ENCODE results near the gene TAS1R3. TPM values are rescaled to one million over a fixed set of nuclear protein-coding genes. Genes with fewer than 3 reads are reported as not detected.

Gene TAS1R3
- total RNA-seq, 3 donors from 2014 or later = 0.57 to 1.1 (median 0.96) TPM

DNA sequence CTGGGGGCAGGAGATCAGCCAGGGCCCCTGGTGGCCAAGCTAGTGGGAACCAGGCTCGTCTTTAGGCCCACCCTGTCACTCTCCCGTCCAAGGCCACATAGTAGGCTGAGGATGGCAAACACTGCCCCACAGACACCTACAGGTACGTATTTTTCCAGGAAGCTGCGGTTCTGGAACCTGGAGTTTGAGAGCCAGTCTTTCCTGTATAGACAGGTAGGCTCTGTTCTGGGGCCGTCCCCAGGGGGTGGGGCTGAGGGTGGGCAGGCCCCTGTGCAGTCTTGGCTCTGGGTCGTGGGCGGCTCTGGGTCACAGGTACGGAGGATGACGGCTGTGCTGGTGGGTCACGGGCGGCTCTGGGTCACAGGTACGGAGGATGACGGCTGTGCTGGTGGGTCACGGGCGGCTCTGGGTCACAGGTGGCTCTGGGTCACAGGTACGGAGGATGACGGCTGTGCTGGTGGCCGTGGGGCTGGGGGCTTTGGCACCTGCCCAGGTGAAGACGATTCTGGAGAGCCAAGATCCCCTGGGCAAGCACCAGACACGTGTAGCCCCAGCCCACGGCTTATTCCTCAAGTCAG, 20.5 kb upstream of the TAS1R3 start:
- ATAC-seq (no peak), DNase-seq (no peak)
- intact Hi-C loops (cut with DNase I, micrococcal nuclease) = no loop called here
- Histone ChIP-seq H3K9me3 (no peaks in the 10 kb centered on the region), H3K4me1 (ENCODE audit: low read depth) (peaks cover 28% of the 10 kb centered on the region), H3K4me3 (no peak overlapping the region), H3K36me3 (ENCODE audit: low read depth) (peaks cover 10% of the 10 kb centered on the region)
- TF ChIP-seq, protein P1, sequence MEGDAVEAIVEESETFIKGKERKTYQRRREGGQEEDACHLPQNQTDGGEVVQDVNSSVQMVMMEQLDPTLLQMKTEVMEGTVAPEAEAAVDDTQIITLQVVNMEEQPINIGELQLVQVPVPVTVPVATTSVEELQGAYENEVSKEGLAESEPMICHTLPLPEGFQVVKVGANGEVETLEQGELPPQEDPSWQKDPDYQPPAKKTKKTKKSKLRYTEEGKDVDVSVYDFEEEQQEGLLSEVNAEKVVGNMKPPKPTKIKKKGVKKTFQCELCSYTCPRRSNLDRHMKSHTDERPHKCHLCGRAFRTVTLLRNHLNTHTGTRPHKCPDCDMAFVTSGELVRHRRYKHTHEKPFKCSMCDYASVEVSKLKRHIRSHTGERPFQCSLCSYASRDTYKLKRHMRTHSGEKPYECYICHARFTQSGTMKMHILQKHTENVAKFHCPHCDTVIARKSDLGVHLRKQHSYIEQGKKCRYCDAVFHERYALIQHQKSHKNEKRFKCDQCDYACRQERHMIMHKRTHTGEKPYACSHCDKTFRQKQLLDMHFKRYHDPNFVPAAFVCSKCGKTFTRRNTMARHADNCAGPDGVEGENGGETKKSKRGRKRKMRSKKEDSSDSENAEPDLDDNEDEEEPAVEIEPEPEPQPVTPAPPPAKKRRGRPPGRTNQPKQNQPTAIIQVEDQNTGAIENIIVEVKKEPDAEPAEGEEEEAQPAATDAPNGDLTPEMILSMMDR (IDR thresholded peaks at IDR 0.05) = no peak

DNA sequence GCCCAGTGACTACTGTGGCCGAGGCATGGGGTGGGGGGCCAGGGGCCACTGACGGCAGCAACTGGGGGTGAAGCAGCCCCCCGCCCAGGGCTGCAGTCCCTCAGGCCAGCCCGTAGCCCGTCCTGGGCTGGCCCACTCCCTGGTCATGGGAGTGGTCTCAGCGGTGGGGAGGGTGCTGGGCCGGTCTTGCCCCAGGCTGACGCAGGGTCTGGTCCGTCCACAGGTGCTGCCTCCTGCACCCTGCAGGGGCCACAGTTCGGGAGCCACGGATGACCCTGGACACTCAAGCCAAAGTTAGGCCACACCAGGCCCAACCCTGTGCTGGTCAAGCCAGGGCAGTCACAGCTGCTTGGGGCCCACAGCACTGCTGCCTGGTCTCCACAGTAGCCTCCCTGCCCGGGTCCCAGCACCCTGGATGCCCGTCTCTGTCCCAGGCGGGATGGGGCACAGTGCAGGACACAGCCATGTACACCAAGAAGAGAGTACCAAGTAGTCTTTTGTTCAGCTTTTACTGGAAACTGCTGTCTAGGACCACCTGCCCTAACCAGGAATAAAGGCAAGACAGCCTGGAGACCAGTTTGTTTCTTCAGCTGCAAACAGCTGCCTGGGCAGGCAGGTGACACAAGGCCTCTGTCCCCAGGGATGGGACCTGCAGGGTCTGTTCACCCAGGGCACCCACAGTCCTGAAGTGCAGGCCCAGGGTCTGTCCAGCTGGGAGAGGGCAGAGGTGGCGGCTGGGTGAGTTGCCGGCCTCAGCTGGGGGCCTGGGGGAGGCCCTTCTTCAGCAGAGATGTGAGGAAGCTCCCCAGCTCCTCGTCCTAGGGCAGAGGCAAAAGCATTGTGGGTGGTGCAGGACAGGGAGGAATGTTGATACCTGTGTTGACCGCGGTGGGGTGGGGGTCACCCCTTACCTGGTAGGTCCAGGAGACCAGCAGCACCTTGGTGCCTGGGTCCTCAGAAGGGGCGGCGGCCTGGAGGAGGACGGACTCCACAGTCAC, 19.7 kb upstream of the TAS1R3 start:
- DNase-seq (no peak), ATAC-seq (no peak)
- intact Hi-C loops (cut with DNase I, micrococcal nuclease) = no loop called here
- H3K9me3 ChIP-seq = no peaks in the 10 kb centered on the region
- TF ChIP-seq, protein P1 (IDR thresholded peaks at IDR 0.05) = no peak
- H3K36me3 ChIP-seq (ENCODE audit: low read depth) = peaks cover 10% of the 10 kb centered on the region
- H3K4me1 ChIP-seq (ENCODE audit: low read depth) = peaks cover 19% of the 10 kb centered on the region
- no peak overlapping the region for H3K4me3 ChIP-seq

DNA sequence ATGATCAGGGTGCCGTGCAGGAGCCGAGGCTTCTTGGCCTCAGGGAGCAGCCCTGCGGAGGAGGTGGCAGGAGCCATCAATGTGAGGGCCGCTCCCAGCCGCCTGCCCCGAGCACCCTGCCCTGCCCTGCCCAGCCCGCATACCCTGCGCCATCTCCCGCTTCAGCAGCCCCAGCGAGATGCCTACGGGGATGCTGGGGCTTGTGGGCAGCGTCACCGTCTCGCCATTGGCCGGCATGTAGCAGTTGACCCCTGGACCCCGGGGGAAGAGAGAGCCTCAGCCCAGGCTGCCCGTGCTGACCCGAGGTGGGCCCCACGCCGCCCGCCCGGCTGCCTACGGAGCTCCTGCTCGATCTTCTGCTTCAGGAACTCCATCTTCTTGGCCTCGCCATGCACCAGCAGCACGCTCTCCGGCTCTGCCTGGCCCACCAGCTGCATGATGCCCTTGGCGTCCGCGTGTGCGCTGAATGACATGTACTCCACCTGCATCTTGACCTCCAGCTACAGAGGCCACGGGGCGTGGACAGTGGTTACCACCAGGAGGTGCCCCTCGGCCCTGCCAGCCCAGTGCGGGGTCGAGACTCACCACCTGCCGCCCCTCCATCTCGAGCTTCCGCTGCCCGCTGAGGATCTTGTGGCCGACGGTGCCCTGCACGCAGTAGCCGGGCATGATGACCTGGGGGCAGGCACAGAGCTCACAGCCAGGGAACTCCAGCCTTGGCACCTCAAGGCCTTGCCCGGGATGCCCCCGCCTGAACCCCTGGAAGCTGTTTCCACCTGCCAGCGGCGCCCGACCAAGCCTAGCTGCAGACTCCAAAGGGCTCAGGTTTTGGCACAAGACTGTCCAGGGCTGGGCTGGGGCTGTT, 18.4 kb upstream of the TAS1R3 start:
- H3K4me1 ChIP-seq (ENCODE audit: low read depth) = peaks cover 11% of the 10 kb centered on the region
- no peaks in the 10 kb centered on the region for H3K9me3 ChIP-seq
- ATAC-seq = no peak
- TF ChIP-seq, protein P1 (IDR thresholded peaks at IDR 0.05) = no peak
- peaks cover 10% of the 10 kb centered on the region for H3K36me3 ChIP-seq (ENCODE audit: low read depth)
- no peak overlapping the region for H3K4me3 ChIP-seq
- DNase-seq = no peak
- intact Hi-C loops (cut with DNase I, micrococcal nuclease) = no loop called here

DNA sequence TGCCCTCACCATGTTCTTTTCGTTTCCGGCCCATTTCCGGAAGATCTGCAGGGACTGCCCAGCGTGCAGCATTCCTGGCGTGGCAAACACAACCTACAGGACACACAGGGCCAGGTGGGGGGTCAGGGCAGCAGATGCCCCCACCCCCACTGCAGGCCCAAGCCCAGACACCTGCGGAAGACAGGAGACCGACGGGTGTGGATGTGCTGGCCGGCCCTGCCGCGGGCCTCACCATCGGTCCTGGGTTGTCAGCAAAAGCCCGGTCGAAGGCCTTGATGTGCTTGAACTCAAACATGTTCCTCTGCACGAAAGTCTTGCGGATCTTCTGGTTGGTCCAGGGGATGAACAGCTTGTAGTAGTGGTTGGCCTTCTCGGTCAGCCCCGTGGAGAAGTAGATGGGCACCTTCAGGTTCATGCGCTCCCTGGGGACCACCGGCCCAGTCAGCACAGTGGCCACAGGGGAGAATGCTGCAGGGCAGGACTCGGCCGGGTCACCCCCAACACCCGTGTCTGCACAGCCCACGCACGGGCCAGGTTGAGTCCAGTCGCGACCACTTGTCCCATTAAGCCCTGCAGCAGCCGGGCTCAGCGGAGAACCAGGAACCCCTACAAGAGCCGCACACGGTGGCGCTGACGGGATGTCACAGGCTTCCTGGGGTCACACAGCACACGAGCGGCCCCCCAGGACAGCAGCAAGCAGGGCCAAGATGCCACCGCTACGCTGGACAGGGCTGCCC, 17.4 kb upstream of the TAS1R3 start:
- no peak for ATAC-seq
- peaks cover 10% of the 10 kb centered on the region for H3K36me3 ChIP-seq (ENCODE audit: low read depth)
- DNase-seq = no peak
- TF ChIP-seq, protein P1 (IDR thresholded peaks at IDR 0.05) = no peak
- intact Hi-C loops (cut with DNase I, micrococcal nuclease) = no loop called here
- no peak overlapping the region for H3K4me3 ChIP-seq
- H3K4me1 ChIP-seq (ENCODE audit: low read depth) = peaks cover 11% of the 10 kb centered on the region
- H3K9me3 ChIP-seq = no peaks in the 10 kb centered on the region

DNA sequence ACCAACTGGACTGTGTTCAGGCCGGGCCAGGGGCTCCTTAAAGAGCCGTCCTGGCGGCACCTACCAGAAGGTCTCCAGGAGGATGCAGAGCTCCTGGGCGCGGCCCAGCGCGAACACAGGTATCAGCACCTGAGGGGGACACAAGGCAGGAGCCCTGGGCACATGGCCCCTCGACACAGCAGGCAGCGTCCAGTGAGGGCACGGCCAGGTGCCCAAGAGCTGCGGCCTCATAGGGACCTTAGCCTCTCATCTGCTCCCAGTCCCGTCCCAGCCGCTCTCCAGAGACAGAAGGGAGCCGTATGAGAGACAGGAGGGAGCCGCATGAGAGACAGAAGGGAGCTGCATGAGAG, 16.9 kb upstream of the TAS1R3 start:
- Histone ChIP-seq H3K9me3 (no peaks in the 10 kb centered on the region), H3K4me1 (ENCODE audit: low read depth) (peaks cover 8% of the 10 kb centered on the region), H3K36me3 (ENCODE audit: low read depth) (peaks cover 10% of the 10 kb centered on the region), H3K4me3 (no peak overlapping the region)
- intact Hi-C loops (cut with DNase I, micrococcal nuclease) = no loop called here
- DNase-seq = no peak
- TF ChIP-seq, protein P1 (IDR thresholded peaks at IDR 0.05) = no peak
- no peak for ATAC-seq

Data from mucosa of descending colon (tissue), 3 donors.